ENCODE results near the gene ATP8A2.
"Not testable (repeated sequence)": the region's sequence is repeated elsewhere in the genome, so short reads cannot be mapped to it uniquely, and the experiment has no call there.

ATP8A2 gene

GRCh38 chr13:25371875-25372283, at the start of gene ATP8A2:
Gene ATP8A2 (plus strand): TSS chr13:25371974. CDS start chr13:25372213, 239 bp downstream.
- no peak for DNase-seq (ENCODE audit: low spot score)

- no peak for DNase-seq (ENCODE audit: low spot score)
These were observed 47.7 kb upstream of the ATP8A2 start for GRCh38 chr13:25324100-25324499.

DNA sequence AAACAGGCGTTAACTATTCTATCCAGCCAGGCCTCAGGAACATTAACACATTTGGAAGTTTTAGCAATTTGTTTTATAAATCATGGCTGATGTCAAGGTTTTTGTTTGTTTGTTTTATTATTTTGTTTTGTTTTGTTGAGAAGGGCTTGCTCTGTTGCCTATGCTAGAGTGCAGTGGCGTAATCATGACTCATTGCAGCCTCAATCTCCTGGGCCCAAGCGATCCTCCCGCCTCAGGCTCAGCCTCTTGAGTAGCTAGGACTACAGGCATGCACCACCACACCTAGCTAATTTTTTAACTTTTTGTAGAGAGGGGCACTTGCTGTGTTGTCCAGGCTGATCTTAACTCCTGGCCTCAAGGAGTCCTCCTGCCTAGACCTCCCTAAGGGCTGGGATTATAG, 42.1 kb upstream of the ATP8A2 start:
- no peak for DNase-seq (ENCODE audit: low spot score)

DNA sequence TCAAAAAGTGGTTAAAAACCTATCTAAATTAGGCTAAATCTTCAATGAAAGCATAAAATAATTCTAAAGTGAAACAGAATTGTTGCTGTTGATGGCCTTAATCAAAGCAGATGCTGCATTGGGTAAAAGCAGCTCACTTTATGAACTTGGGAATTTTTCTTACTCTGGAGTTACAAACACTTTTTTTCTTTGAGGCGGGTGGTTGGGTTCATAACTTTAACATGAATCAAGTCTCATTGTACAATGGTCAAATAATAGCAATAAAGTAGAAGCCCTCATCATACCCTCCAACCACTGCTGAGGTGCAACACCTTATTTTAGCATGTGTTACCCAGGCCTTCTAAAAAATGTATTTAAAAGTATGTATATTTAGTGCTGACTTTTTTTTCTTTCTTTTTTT, 41.2 kb upstream of the ATP8A2 start:
- no peak for DNase-seq (ENCODE audit: low spot score)

- no peak for DNase-seq (ENCODE audit: low spot score)
These were observed 35.9 kb upstream of the ATP8A2 start for GRCh38 chr13:25335856-25336255.

DNA sequence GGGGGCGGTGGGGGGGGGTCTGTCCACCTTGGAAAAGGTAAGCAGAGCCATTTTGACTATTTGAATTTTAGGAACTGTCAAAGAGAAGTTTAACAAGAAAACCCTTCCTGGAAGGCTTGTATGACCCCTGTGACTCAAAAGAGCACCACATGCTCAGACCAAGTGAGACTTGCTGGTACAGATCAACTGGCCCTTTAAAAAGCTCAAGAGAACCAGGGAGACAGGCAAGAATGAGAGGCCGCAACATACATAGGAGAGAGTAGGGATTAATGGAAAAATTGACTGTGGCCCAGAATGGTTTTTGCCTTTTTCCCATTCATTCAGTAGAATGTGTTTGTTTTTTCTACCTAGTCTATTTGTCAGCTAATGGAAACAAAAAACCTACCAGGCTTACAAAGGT, 26.2 kb upstream of the ATP8A2 start:
- DNase-seq (ENCODE audit: low spot score), result no peak

DNA sequence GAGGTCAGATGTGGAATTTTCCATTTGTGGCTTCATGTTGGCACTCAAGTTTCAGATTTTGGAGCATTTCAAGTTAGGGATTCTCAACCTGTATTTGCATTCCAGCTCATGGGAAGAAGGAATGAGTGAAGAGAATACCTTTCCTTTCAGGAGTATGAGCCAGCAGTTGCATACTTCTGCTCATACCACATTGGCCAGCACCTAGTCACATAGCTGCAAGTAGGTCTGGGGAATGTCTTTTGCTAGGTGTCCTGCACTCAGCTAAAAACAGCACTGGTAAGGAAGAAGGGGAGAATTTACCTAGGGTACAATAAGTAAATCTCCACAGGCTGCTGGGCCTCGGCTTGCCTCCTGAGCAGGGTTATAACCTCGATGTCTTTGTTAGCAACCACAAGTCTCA, 24.6 kb upstream of the ATP8A2 start:
- DNase-seq (ENCODE audit: low spot score), result no peak

- DNase-seq (ENCODE audit: low spot score), result no peak
These were observed 20.4 kb upstream of the ATP8A2 start for GRCh38 chr13:25351404-25351803.

DNA sequence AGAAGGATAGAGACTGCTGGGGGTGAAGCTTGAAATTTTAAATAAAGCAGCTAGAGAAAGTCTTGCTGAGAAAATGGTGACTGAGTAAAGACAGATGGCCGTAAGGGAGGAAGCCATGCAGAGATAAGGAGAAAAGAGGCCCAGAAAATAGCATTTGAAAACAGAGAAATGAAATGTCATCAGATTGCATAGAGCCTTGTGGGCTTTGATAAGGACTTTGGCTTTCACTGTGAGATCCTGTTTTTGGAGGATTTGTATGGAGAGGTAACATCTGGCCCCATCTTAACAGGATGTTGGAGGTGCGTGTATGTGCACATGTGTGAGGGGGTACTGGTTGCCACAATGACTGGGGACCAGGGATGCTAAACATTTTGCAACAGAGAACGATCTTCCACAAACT, 19.5 kb upstream of the ATP8A2 start:
- DNase-seq (ENCODE audit: low spot score), result no peak

DNA sequence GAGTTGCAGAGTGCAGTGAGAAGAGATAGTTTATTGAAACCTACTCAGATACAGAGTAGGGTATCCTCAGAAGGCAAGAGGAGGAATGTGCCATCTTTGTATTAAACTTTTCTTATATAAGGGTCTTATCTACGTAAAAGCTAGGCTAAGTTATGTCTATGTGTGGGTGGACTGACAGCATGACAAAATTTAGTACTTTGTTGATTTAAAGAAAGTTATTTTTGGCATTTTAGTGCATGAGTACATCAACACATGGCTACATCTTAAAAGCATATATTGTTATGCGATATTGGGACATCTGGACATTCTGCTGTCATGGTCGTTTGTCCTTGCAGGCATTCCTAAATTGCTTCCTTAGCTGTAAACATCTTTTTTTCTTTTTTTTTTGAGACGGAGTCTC, 19.0 kb upstream of the ATP8A2 start:
- DNase-seq (ENCODE audit: low spot score), result no peak

DNA sequence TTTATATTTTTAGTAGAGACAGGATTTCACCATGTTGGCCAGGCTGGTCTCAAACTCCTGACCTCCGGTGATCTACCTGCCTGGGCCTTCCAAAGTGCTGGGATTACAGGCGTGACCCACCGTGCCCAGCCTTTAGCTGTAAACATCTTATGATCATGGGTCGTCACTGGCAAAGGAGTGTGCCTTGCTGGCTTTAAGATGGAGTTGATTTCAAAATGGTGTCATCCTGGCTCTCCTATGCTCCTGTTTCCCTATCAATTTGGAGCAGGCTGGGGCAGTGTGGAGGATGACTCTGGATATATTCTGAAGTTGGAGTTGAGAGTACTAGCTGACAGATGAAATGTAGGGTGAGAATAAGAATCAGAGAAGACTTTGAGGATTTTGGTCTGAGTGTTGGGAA, 18.4 kb upstream of the ATP8A2 start:
- no peak for DNase-seq (ENCODE audit: low spot score)

- no peak for DNase-seq (ENCODE audit: low spot score)
These were observed 17.4 kb upstream of the ATP8A2 start for GRCh38 chr13:25354377-25354776.

DNA sequence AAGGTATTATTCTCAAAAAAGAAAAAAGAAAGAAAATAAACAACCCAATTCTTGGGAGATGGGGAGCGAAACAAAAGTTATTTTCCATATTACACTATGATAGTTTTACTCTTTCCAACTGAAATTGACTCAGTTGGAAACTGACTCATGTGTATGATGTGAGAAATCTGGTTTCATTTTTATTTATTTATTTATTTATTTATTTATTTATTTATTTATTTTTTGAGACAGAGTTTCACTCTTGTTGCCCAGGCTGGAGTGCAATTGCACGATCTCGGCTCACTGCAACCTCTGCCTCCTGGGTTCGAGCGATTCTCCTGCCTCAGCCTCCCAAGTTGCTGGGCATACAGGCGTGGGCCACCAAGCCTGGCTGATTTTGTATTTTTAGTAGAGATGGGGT, 11.3 kb upstream of the ATP8A2 start:
- DNase-seq (ENCODE audit: low spot score), result not testable (repeated sequence)

GRCh38 chr13:25365720-25366235, 6.0 kb upstream of the ATP8A2 start:
- DNase-seq (ENCODE audit: low spot score), result no peak

DNA sequence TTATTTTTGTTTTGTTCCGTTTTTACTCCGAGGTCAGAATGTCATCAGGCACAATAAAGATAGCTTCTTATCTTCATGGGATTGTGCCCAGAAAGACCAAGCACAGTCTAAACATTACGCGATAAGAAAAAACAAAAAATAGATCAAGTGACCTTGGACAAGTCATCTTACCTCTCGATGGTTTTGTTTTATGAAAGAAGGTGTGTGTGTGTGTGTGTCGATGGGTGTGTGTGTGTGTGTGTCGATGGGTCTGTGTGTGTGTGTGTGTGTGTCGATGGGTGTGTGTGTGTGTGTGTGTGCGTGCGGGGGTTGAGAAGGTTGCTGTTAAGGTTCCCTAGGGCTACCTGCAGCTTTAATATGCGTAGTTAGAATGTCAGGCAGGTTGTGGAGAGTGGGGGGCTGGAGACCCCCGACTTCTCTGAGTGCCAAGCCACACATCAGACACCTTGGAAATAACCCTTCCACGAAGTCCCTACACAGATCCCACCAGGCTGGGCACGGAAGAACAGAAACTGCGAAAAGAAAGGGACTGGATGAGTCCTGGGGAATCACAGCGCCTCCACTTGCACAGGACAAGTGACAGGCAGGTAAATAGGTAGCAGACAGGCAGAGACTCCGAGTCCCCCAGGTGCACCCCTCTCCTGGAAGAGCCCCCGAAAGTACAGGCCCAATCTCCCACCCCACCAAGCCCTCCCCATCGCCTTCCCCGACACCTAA, 458 bp upstream of the ATP8A2 start:
- no peak for DNase-seq (ENCODE audit: low spot score)

- no peak for DNase-seq (ENCODE audit: low spot score)
These were observed 709 bp downstream of the ATP8A2 start for GRCh38 chr13:25372284-25373081.

DNA sequence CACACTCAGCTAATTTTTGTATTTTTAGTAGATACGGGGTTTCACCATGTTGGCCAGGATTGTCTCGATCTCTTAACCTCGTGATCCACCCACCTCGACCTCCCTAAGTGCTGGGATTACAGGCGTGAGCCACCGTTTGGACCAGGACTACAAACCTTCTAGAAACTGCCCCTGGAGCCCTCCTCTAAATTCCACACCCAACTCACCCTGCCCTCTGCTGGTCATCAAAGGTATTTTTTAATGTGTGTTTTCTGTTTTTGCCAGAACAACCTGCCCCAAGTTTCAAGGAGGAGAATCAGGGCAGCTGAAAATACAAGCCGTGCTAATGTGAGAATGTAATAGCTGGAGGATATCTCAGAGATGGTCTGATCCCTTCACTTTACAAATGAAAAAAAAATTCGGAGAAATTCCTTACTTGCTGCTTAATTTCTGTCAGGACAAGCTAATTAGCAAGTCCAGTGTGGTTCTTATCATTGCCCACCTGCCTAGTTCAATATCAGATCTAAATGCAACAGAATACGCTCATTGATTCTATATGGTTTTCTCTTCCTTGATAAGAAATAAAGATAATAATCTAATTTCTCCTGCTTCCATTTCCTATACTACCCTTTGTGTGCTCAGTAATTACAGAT, 4.1 kb downstream of the ATP8A2 start:
- peak; percentile 42 for DNase-seq (ENCODE audit: low spot score)

DNA sequence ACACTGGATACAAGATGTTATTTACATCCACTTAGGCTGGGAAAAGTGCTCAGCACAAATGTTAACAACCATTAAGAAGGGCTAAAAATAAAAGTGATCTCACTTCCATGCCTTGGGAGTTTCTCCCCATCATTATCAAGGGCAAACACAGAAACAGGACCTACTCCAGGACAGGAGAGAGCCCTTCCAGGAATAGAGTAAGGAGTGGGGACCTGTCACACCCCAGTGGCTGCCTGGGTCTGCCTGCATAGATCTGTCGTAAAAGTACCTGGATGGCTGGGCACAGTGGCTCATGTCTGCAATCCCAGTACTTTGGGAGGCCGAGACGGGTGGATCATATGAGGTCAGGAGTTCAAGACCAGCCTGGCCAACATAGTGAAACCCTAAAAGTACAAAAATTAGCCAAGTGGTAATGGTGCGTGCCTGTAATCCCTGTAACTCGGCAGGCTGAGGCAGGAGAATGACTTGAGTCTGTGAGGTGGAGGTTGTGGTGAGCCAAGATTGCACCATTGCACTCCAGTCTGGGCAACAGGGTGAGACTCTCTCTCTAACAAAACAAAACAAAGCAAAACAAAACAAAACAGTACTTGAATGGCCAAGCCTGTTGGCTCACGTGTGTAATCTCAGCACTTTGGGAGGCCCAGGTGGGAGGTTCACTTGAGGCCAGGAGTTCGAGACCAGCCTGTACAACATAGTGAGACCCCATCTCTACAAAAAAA, 5.6 kb downstream of the ATP8A2 start:
- no peak for DNase-seq (ENCODE audit: low spot score)

- DNase-seq (ENCODE audit: low spot score), result no peak
These were observed 6.8 kb downstream of the ATP8A2 start for GRCh38 chr13:25378528-25378927.

- no peak for DNase-seq (ENCODE audit: low spot score)
These were observed 7.2 kb downstream of the ATP8A2 start for GRCh38 chr13:25379011-25379410.

- no peak for DNase-seq (ENCODE audit: low spot score)
These were observed 8.3 kb downstream of the ATP8A2 start for GRCh38 chr13:25380082-25380481.

DNA sequence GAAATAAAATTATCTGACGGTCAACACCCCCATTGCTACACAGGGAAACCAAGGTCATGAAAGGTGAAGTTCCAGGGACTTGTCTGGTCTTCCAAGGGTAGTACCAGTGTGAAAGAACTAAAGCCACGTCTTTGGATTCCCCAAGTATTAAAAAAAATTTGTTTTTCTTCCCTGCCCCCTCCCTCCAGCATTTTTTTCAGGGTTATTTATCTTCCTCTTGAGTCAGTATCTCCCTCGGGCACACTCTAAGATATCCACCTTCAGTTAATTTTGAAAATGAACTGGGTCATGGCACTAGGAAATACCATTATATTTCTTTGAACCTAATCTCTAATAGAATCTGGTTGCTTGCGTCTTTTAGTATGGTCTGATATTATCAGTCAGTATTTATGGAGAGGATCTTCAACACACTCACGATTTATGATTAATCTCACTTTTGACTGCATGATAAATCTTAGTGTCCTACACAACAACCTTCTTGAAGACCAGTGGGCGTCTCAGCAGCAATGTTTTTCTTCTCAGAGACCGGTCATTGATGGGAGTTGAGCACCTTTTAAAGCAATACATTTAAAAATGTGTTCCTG, 9.1 kb downstream of the ATP8A2 start:
- DNase-seq (ENCODE audit: low spot score), result no peak
